IMR-90 (cell line): ENCODE results near the gene SMARCD1. TPM values are rescaled to one million over a fixed set of nuclear protein-coding genes. Genes with fewer than 3 reads are reported as not detected.

Experiments
- ATAC-seq: fragments of 200-7000 bp; cut with Tn5 transposase; 2 replicates; pipeline ENCODE4 v1.9.1; 2020; ENCODE audit warnings: low read depth, mild to moderate bottlenecking, moderate library complexity
- BruUV-seq: library from RNA; stranded (reverse); fragments of 400-500 nt; replicated peaks from 2 replicates; lab custom pipeline; 2021; lab: Mats Ljungman, UMichigan
- CTCF ChIA-PET: fragments of 300-600 bp; formaldehyde crosslinking; extraction: SDS; loops from one replicate; lab custom pipeline; 2021; ENCODE audit warnings: antibody characterized with exemption; lab: Yijun Ruan, JAX
- POLR2A ChIA-PET: fragments of 300-600 bp; sonication (Branson Sonifier 250); formaldehyde crosslinking; loops from one replicate; lab custom pipeline; 2022; ENCODE audit warnings: antibody characterized with exemption; ENCODE audit not compliant: unreplicated experiment; lab: Charles Lee
- DNase-seq: peaks from one replicate; pipeline ENCODE4 v3.0.0; 2013
- H2AFZ ChIP-seq: replicated peaks from 2 replicates; pipeline ENCODE3; 2013; ENCODE audit warnings: low read length, mild to moderate bottlenecking; ENCODE audit not compliant: poor library complexity
- H2AK5ac ChIP-seq: 2 replicates; pipeline ENCODE4 v1.6.1; 2013; ENCODE audit warnings: low read depth, low read length, inconsistent platforms
- H2AK9ac ChIP-seq: replicated peaks from 2 replicates; pipeline ENCODE3; 2013; ENCODE audit warnings: mild to moderate bottlenecking, low read depth, low read length, moderate library complexity; ENCODE audit not compliant: poor library complexity
- H2BK120ac ChIP-seq: 2 replicates; pipeline ENCODE4 v1.6.1; 2013; ENCODE audit warnings: low read depth, low read length, inconsistent platforms
- H2BK15ac ChIP-seq: 3 replicates; pipeline ENCODE4 v1.6.1; 2013; ENCODE audit warnings: low read depth, low read length, inconsistent platforms
- H2BK20ac ChIP-seq: 2 replicates; pipeline ENCODE4 v1.6.1; 2013; ENCODE audit warnings: low read depth, mild to moderate bottlenecking, inconsistent platforms, low read length, moderate library complexity
- H2BK5ac ChIP-seq: 2 replicates; pipeline ENCODE4 v1.6.1; 2013; ENCODE audit warnings: mild to moderate bottlenecking, low read depth, low read length, inconsistent platforms; ENCODE audit not compliant: poor library complexity, severe bottlenecking
- H3K14ac ChIP-seq: replicated peaks from 2 replicates; pipeline ENCODE4 v1.6.1; 2013; ENCODE audit warnings: low read depth, low read length, inconsistent platforms
- H3K18ac ChIP-seq: 2 replicates; pipeline ENCODE4 v1.6.1; 2013; ENCODE audit warnings: low read depth, low read length, control low read depth
- H3K23ac ChIP-seq: 2 replicates; pipeline ENCODE4 v1.6.1; 2013; ENCODE audit warnings: low read depth, low read length, inconsistent platforms
- H3K27ac ChIP-seq: 2 replicates; pipeline ENCODE4 v1.5.1; 2013; ENCODE audit warnings: mild to moderate bottlenecking, control low read depth, low read length; ENCODE audit not compliant: insufficient read depth
- H3K27me3 ChIP-seq: 2 replicates; pipeline ENCODE4 v1.6.1; 2013; ENCODE audit warnings: low read length; ENCODE audit not compliant: control insufficient read depth, insufficient read depth
- H3K36me3 ChIP-seq: 2 replicates; pipeline ENCODE4 v1.6.1; 2013; ENCODE audit warnings: low read length, mixed read lengths; ENCODE audit not compliant: control insufficient read depth, insufficient read depth
- H3K4ac ChIP-seq: 2 replicates; pipeline ENCODE4 v1.6.1; 2013; ENCODE audit warnings: low read depth, low read length, inconsistent platforms
- H3K4me1 ChIP-seq: 2 replicates; pipeline ENCODE4 v1.6.1; 2013; ENCODE audit warnings: low read length, mixed read lengths; ENCODE audit not compliant: control insufficient read depth, insufficient read depth
- H3K4me2 ChIP-seq: 2 replicates; pipeline ENCODE4 v1.6.1; 2013; ENCODE audit warnings: low read depth, mild to moderate bottlenecking, control low read depth, low read length, moderate library complexity
- H3K4me3 ChIP-seq: 2 replicates; pipeline ENCODE4 v1.5.1; 2013; ENCODE audit warnings: low read depth, mild to moderate bottlenecking, control low read depth, low read length, moderate library complexity; ENCODE audit not compliant: insufficient read depth
- H3K56ac ChIP-seq: 2 replicates; pipeline ENCODE4 v1.6.1; 2013; ENCODE audit warnings: low read length, inconsistent platforms; ENCODE audit not compliant: insufficient read depth; ENCODE audit errors: extremely low read depth
- H3K79me1 ChIP-seq, 2 experiments: 2 replicates each; pipeline ENCODE4 v1.6.1; 2013; ENCODE audit warnings: low read length in 2 of 2, inconsistent platforms in 1 of 2, low read depth in 1 of 2
- H3K9ac ChIP-seq: 2 replicates; pipeline ENCODE4 v1.6.1; 2013; ENCODE audit warnings: low read depth, low read length, control low read depth
- H3K9me1 ChIP-seq: 2 replicates; pipeline ENCODE4 v1.6.1; 2013; ENCODE audit warnings: low read length, inconsistent platforms; ENCODE audit not compliant: insufficient read depth
- H3K9me3 ChIP-seq: 2 replicates; pipeline ENCODE4 v1.6.1; 2013; ENCODE audit warnings: low read length; ENCODE audit not compliant: control insufficient read depth, insufficient read depth
- H4K20me1 ChIP-seq: 2 replicates; pipeline ENCODE4 v1.6.1; 2013; ENCODE audit warnings: low read length, inconsistent platforms; ENCODE audit not compliant: insufficient read depth
- H4K5ac ChIP-seq: 2 replicates; pipeline ENCODE4 v1.6.1; 2013; ENCODE audit warnings: mild to moderate bottlenecking, low read depth, low read length, control low read depth
- H4K8ac ChIP-seq, 2 experiments: 2 replicates each; pipeline ENCODE4 v1.6.1; 2013; ENCODE audit warnings: low read depth in 2 of 2, low read length in 2 of 2, control low read depth in 1 of 2, inconsistent platforms in 1 of 2
- H4K91ac ChIP-seq: 2 replicates; pipeline ENCODE4 v1.6.1; 2013; ENCODE audit warnings: low read depth, low read length, inconsistent platforms; ENCODE audit not compliant: insufficient read depth
- RAD21 ChIP-seq: IDR thresholded peaks from 2 replicates; pipeline ENCODE4 v1.6.1; 2012; ENCODE audit warnings: low read length, improper control_type of control experiment
- RFX5 ChIP-seq: IDR thresholded peaks from 2 replicates; pipeline ENCODE4 v1.8.0; 2012; ENCODE audit warnings: low read depth, mild to moderate bottlenecking, low read length, moderate library complexity
- WGBS, 2 experiments: methylation state at CpG; one replicate each; pipeline versions ENCODE4 v1.1.5 to v1.1.7; 2013; ENCODE audit warnings: missing lambda C conversion rate in 2 of 2; ENCODE audit not compliant: insufficient read length in 1 of 2; ENCODE audit errors: extremely low coverage in 2 of 2; 5-methylcytosine and 5-hydroxymethylcytosine counted together
- dilution Hi-C: fragments of 300-500 bp; cut with HindIII; formaldehyde crosslinking; loops from one replicate; pipeline ENCODE4 v1.14.3; 2018; ENCODE audit warnings: low sequenced_read_pairs; ENCODE audit not compliant: unreplicated experiment
- in situ Hi-C: fragments of 300-500 bp; cut with MboI; formaldehyde crosslinking; loops from 3 replicates; pipeline ENCODE4 v1.14.3; 2019; ENCODE audit warnings: low sequenced_read_pairs, inconsistent platforms, mixed read lengths
- intact Hi-C: fragments of 100-400 bp; cut with micrococcal nuclease; formaldehyde crosslinking; loops from 2 replicates; pipeline ENCODE4 v1.10.0; 2022
- polyA plus RNA-seq, 3 experiments: library from polyadenylated mRNA; depleted of rRNA; stranded (reverse); fragments of >200 nt; gene quantifications; 2 replicates each; pipeline ENCODE4 v1.2.3, GENCODE V29; 2012; ENCODE audit warnings: low replicate concordance in 1 of 3
- total RNA-seq: library from RNA; depleted of rRNA; stranded (reverse); fragments of >200 nt; gene quantifications from 2 replicates; pipeline ENCODE4 v1.2.3, GENCODE V29; 2012

SMARCD1 gene
- total and polyA plus RNA-seq, 2 of the 4 experiments (the other 2 are of a cell fraction), result 28.1 to 47.9 TPM

DNA sequence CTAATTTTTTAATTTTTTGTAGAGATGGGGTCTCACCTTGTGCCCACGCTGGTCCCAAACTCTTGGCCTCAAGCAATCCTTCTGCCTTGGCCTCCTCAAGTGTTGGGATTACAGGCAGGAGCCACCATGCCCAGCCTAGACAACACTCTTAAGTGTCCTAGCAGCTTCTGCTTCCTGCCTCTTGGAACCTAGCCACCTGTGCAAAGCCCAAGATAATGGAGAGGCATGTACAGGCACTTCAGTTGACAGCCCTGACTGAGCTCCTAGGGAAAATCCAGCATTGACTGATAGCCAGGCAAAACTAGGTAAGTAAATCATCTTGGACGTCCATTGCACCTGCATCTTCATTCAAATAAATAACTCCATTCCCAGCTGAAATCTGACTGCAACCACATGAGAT is 42.4 kb downstream of the SMARCD1 start:
- Histone ChIP-seq H3K79me1 (peaks cover 4 to 49% of the 10 kb centered on the region in 2 experiments), H3K56ac (no peak overlapping the region), H3K4me1 (no peaks in the 10 kb centered on the region), H2AK9ac (no peak overlapping the region), H2BK120ac (no peak overlapping the region), H3K9me1 (no peaks in the 10 kb centered on the region; the same call in 1 of the 2 replicates), H3K9me3 (no peaks in the 10 kb centered on the region), H3K4me2 (no peak overlapping the region), H3K36me3 (peaks cover 33% of the 10 kb centered on the region), H3K23ac (no peak overlapping the region), H3K18ac (no peak overlapping the region), H4K8ac (no peak overlapping the region), H2BK5ac (no peak overlapping the region), H3K27me3 (no peaks in the 10 kb centered on the region), H2AFZ (no peak overlapping the region), H3K4me3 (no peak overlapping the region), H3K27ac (no peak overlapping the region), H4K20me1 (peaks cover 5% of the 10 kb centered on the region; the same call in 1 of the 2 replicates), H4K5ac (no peak overlapping the region), H2BK20ac (no peak overlapping the region), H4K91ac (no peak overlapping the region), H3K14ac (no peak overlapping the region), H2AK5ac (no peak overlapping the region), H2BK15ac (no peak overlapping the region), H3K9ac (no peak overlapping the region), H3K4ac (no peak overlapping the region)
- TF ChIP-seq RFX5, result no peak
- no peak for TF ChIP-seq RAD21
- intact Hi-C loops, result no loop called here
- WGBS, 2 experiments, result no CpG with 5 or more reads among the region's 2 CpGs
- dilution Hi-C loops, result no loop called here
- ATAC-seq (no peak), DNase-seq (no peak)
- in situ Hi-C loops, result no loop called here
- BruUV-seq, result no TSS peak
- POLR2A ChIA-PET, result no interaction called here
- CTCF ChIA-PET, result no interaction called here
